Psoas muscle (tissue), 8 donors: ENCODE results near the gene THTPA. TPM values are rescaled to one million over a fixed set of nuclear protein-coding genes. Genes with fewer than 3 reads are reported as not detected.
A peak's percentile ranks its signal among the peaks of the same experiment; 100 is the strongest.
"Not testable (repeated sequence)": the region's sequence is repeated elsewhere in the genome, so short reads cannot be mapped to it uniquely, and the experiment has no call there.

ENCODE experiments used
- ATAC-seq, 4 donors: fragments of 200-7000 bp; cut with Tn5 transposase; one replicate each; pipeline ENCODE4 v1.9.1; 2020; ENCODE audit warnings: moderate library complexity in 3 of 4, mild to moderate bottlenecking in 2 of 4
- DNase-seq, 2 donors: peaks; one replicate each; pipeline ENCODE4 v3.0.0-alpha.2; 2020
- H3K27ac ChIP-seq: fragments of 200-600 bp; one replicate; pipeline ENCODE4 v1.8.0; 2022
- H3K27me3 ChIP-seq, 3 donors: fragments of 200-600 bp in 1 of 3; one replicate each; pipeline versions ENCODE4 v1.6.1 to v1.8.0; 2013 to 2022; ENCODE audit warnings: low read length in 2 of 3, mild to moderate bottlenecking in 2 of 3, moderate library complexity in 1 of 3; ENCODE audit not compliant: insufficient read depth in 3 of 3
- H3K36me3 ChIP-seq, 2 donors: fragments of 200-600 bp in 1 of 2; one replicate each; pipeline versions ENCODE4 v1.6.1 to v1.8.0; 2013 to 2022; ENCODE audit warnings: low read depth in 1 of 2, mild to moderate bottlenecking in 1 of 2, moderate library complexity in 1 of 2; ENCODE audit not compliant: insufficient read depth in 1 of 2
- H3K4me1 ChIP-seq: fragments of 200-600 bp; one replicate; pipeline ENCODE4 v1.8.0; 2022
- H3K4me3 ChIP-seq: fragments of 200-600 bp; one replicate; pipeline ENCODE4 v1.8.0; 2022; ENCODE audit warnings: mild to moderate bottlenecking
- H3K9me3 ChIP-seq: fragments of 200-600 bp; one replicate; pipeline ENCODE4 v1.8.0; 2022
- WGBS, 3 donors: extraction: QIAGEN DNeasy Blood & Tissue Kit; methylation state at CpG; one replicate each; pipeline versions ENCODE4 v1.1.6 to v1.1.7; 2013; 5-methylcytosine and 5-hydroxymethylcytosine counted together
- intact Hi-C, 2 donors: fragments of 100-400 bp; cut with DNase I; formaldehyde crosslinking; loops; one replicate each; pipeline versions ENCODE4 v1.11.0 to v1.14.2; 2022
- polyA plus RNA-seq, 3 donors: library from polyadenylated mRNA; stranded (reverse); fragments of 200-250 nt; gene quantifications; one replicate each; pipeline ENCODE4 v1.2.3, GENCODE V29; 2013
- total RNA-seq, 4 donors: library from RNA; stranded (reverse); fragmentation: NEBNext Ultra II Directional in 2 of 4; extraction: Animal tissue kit (Norgen Biotek cat#: 25700) in 2 of 4; gene quantifications; one replicate each; pipeline versions ENCODE4 v1.2.1 to v1.2.4, GENCODE V29; 2021 to 2023
- TF ChIP-seq, protein P1 (sequence below): fragments of 200-600 bp; IDR thresholded peaks from one replicate; pipeline ENCODE4 v1.8.0; 2022; ENCODE audit warnings: antibody characterized with exemption
- donor health status: healthy with polysubstance abuse.
- donor health status: DM: no; HTN: no; CAD: no; lungs with moderate emphysema.
- donor health status: Bipolar disorder and iron deficiency.
- donor health status: healthy.
- donor health status: DM: yes; HTN: yes; CAD: no.
- donor health status: DM: no; HTN: no; CAD: no.
- donor health status: DM: no; HTN: no; CAD: no.
- donor health status: DM: yes; HTN: yes; CAD: no.

THTPA gene
- total and polyA plus RNA-seq, 7 donors = 18.5 to 53.5 (median 26.0) TPM

DNA sequence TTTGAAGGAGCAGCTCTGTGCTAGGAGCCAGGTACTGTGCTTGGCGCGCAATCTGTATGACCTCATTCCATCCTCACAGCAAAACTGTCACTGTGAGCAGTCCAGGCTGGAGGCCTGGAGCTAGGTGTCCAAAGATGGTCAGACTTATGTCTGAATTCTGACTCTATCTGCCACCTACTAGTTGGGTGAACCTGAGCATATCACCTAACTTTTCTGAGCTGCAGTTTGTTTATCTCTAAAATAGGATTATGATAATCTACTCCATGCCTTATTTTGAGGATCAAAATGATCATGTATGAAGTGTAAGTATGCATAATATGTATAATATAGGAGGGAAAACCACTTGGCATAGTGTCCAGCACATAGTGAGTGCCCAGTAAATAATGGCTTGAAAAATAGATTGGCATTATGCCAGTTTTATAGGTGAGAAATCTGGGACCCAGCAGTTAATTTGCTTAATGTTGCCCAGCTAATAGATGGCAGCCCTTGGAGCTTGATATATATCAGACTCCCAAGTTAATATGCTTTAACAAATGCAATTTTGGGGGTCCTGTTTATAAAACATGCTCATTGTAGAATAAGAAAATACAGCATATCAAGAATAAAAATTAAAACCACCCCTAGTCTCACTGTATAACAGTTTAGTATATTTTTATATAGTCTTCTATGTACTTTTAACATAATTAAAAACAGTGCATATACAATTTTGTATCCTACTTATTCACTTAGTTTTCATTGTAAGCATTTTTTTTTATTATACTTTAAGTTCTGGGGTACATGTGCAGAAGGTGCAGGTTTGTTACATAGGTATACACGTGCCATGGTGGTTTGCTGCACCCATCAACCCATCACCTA, 27.1 kb downstream of the THTPA start:
- Histone ChIP-seq H3K36me3 (no peaks in the 10 kb centered on the region), H3K27ac (no peak overlapping the region), H3K4me1 (no peaks in the 10 kb centered on the region), H3K27me3 (peaks cover 0 to 42% (median 14%) of the 10 kb centered on the region in 3 donors), H3K4me3 (no peak overlapping the region), H3K9me3 (no peaks in the 10 kb centered on the region)
- TF ChIP-seq, protein P1, sequence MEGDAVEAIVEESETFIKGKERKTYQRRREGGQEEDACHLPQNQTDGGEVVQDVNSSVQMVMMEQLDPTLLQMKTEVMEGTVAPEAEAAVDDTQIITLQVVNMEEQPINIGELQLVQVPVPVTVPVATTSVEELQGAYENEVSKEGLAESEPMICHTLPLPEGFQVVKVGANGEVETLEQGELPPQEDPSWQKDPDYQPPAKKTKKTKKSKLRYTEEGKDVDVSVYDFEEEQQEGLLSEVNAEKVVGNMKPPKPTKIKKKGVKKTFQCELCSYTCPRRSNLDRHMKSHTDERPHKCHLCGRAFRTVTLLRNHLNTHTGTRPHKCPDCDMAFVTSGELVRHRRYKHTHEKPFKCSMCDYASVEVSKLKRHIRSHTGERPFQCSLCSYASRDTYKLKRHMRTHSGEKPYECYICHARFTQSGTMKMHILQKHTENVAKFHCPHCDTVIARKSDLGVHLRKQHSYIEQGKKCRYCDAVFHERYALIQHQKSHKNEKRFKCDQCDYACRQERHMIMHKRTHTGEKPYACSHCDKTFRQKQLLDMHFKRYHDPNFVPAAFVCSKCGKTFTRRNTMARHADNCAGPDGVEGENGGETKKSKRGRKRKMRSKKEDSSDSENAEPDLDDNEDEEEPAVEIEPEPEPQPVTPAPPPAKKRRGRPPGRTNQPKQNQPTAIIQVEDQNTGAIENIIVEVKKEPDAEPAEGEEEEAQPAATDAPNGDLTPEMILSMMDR = no peak
- intact Hi-C loops = no loop called here
- DNase-seq (no peak), ATAC-seq (no peak)
- 83 to 89% (median 86%) methylated on average over 3 of the region's 3 CpGs for WGBS, 3 donors

DNA sequence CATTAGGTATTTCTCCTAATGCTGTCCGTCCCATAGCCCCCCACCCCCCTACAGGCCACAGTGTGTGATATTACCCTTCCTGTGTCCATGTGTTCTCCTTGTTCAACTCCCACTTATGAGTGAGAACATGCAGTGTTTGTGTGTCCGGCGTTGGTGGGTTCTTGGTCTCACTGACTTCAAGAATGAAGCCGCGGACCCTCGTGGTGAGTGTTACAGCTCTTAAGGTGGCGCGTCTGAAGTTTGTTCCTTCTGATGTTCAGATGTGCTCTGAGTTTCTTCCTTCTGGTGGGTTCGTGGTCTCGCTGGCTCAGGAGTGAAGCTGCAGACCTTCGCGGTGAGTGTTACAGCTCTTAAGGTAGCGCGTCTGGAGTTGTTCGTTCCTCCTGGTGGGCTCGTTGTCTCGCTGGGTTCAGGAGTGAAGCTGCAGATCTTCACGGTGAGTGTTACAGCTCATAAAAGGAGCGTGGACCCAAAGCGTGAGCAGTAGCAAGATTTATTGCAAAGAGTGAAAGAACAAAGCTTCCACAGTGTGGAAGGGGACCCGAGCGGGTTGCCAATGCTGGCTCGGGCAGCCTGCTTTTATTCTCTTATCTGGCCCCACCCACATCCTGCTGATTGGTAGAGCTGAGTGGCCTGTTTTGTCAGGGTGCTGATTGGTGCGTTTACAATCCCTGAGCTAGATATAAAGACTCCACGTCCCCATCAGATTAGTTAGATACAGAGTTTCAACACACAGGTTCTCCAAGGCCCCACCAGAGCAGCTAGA, 27.9 kb downstream of the THTPA start:
- peaks cover 0 to 40% (median 12%) of the 10 kb centered on the region in 3 donors for H3K27me3 ChIP-seq
- DNase-seq, H3K4me1 ChIP-seq, intact Hi-C loops, H3K36me3 ChIP-seq, H3K4me3 ChIP-seq, H3K9me3 ChIP-seq, H3K27ac ChIP-seq, ATAC-seq: not testable (repeated sequence)
- 58 to 62% (median 60%) methylated on average over 24 to 25 of the region's 25 CpGs for WGBS, 3 donors

DNA sequence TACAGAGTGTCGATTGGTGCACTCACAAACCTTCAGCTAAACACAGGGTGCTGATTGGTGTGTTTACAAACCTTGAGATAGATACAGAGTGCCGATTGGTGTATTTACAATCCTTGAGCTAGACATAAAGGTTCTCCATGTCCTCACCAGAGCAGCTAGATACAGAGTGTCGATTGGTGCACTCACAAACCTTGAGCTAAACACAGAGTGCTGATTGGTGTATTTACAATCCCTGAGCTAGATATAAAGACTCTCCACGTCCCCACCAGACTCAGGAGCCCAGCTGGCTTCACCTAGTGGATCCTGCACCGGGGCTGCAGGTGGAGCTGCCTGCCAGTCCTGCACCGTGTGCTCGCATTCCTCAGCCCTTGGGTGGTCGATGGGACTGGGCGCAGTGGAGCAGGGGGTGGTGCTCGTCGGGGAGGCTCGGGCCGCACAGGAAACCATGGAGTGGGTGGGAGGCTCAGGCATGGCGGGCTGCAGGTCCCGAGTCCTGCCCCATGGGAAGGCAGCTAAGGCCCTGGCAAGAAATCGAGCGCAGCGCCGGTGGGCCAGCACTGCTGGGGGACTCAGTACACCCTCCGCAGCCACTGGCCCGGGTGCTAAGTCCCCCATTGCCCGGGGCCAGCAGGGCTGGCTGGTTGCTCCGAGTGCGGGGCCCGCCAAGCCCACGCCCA, 28.6 kb downstream of the THTPA start:
- H3K4me1 ChIP-seq, ATAC-seq, H3K27ac ChIP-seq, H3K9me3 ChIP-seq, intact Hi-C loops, DNase-seq, H3K4me3 ChIP-seq, H3K36me3 ChIP-seq: not testable (repeated sequence)
- 89 to 91% (median 91%) methylated on average over 14 to 25 of the region's 26 CpGs for WGBS, 3 donors
- H3K27me3 ChIP-seq = peaks cover 0 to 33% (median 12%) of the 10 kb centered on the region in 3 donors

DNA sequence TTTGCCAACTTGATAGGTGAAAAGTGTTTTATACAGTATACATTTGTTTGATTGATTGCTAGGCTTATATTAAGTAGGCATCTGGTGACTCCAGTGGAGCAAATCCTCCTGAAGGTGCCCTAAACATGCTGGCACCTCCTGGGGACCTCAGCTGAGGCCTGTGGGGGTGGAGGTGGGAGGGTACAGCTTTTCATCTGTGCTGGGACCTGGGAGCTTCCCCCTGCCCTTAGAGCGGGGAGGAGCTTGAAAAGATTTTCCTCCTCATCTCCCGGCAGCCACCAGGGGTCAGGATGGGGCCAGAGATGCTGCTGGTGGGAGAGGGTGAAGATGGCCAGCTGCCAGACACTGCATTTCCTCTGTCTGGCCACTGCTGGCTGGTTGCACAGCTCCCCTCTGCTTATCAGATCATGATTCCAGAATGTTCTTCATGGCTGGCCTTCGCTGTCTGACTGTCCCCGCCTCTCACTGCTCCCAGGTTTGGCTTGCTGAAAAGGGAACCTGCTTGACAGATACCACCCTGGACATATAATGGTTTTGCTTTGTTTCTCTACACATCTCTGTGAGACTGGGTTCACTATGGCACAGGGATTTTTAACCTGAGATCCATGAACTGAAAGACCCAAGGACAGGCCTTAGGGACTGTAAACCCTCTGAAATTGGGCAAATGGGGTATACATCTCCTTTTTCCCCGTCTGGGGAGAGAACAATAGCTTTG, 33.0 kb downstream of the THTPA start:
- TF ChIP-seq, protein P1 = peak; percentile 49
- WGBS, 3 donors = 18 to 19% (median 18%) methylated on average over 5 of the region's 5 CpGs
- intact Hi-C loops = no loop called here

DNA sequence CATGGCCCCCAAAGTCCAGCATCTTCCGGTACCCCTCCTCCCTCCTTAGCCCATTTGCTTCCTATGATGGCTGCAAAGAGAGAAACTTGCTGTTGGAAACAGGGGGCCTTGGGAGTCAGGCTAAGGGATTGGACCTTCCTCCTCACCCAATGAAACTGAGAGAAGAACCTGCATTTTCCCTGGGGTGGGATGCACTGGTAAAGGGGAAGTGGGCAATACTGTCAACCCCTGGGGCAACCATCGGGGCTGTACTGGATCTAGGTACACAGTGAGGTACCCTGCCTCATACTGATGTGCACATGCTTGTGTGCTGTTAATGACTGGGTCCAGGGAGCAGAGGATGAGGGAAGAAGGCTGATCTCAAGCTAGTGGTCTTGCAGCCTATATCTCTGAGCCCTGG, 33.5 kb downstream of the THTPA start:
- ATAC-seq (no peak), DNase-seq (no peak)
- Histone ChIP-seq H3K36me3 (no peaks in the 10 kb centered on the region), H3K4me3 (no peak overlapping the region), H3K27me3 (peaks cover 0 to 9% (median 0%) of the 10 kb centered on the region in 3 donors), H3K9me3 (no peaks in the 10 kb centered on the region), H3K4me1 (no peaks in the 10 kb centered on the region), H3K27ac (no peak overlapping the region)
- intact Hi-C loops = loop anchor here in 1 of 2 donors (5.0 kb wide), 1 partner anchor 338 kb away; no protein-coding TSS in a partner anchor
- WGBS, 3 donors = 80 to 93% (median 93%) methylated on average over 2 of the region's 2 CpGs
- TF ChIP-seq, protein P1 = no peak

More for the DNA sequence above, 33.0 kb downstream of the THTPA start:
- no peaks in the 10 kb centered on the region for H3K9me3 ChIP-seq
- DNase-seq (peak; percentile 81 to 89), ATAC-seq (peak; percentile 70 to 85 (median 76))
- peaks cover 0 to 9% (median 0%) of the 10 kb centered on the region in 3 donors for H3K27me3 ChIP-seq
- H3K4me1 ChIP-seq = no peaks in the 10 kb centered on the region
- no peak overlapping the region for H3K27ac ChIP-seq
- no peak overlapping the region for H3K4me3 ChIP-seq
- H3K36me3 ChIP-seq = no peaks in the 10 kb centered on the region
